Measurements from ENCODE around the gene CALHM2.

DNA sequence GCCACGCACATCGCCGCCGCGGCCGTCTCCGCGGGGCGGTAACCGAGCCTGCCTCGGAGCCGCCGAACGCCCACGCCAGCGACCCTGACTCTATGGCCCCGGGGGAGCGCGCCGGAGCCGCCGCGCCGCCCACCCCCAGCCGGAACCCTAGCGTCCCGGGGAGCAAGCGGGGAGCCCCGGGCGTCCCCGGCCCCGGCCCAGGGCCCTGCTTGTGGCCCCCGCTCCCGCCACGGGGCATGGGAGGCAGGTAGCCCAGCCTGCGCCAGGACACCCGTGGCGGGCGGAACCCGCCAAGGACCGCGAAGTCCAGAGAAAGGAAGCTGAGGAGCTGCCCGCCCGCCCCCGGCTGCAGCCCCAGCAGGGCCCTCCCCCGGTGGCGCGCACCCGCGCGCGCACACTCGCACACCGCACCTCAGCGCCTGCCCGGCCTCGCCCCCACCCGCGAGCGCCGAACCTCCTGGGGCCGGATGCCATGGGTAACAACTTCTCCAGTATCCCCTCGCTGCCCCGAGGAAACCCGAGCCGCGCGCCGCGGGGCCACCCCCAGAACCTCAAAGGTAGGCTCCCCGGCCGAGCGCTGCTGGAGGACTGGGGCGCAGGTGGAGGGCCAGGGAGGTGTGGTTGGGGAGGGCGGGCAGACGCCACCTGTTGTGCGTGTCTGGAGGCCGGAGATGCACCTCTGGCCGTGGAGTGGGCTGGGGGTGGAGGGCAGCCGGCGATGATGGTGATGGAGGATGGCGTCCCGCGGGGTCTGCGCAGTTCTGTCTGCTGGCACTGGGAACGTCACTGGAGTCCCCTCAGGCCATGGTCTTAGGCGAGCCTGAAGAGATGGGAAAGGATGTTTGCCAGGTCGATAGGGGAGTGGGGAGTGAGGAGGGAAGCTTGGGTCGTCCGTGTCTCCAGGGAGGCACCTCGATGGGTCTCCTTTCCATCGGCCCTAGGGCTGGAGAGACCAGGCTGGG lies 42.0 kb upstream of the CALHM2 start:
- TF ChIP-seq, protein P1, sequence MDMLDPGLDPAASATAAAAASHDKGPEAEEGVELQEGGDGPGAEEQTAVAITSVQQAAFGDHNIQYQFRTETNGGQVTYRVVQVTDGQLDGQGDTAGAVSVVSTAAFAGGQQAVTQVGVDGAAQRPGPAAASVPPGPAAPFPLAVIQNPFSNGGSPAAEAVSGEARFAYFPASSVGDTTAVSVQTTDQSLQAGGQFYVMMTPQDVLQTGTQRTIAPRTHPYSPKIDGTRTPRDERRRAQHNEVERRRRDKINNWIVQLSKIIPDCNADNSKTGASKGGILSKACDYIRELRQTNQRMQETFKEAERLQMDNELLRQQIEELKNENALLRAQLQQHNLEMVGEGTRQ (IDR thresholded peaks at IDR 0.05; ENCODE audit: borderline replicate concordance, low read depth, low read length) = no peak
- TF ChIP-seq, protein P2, sequence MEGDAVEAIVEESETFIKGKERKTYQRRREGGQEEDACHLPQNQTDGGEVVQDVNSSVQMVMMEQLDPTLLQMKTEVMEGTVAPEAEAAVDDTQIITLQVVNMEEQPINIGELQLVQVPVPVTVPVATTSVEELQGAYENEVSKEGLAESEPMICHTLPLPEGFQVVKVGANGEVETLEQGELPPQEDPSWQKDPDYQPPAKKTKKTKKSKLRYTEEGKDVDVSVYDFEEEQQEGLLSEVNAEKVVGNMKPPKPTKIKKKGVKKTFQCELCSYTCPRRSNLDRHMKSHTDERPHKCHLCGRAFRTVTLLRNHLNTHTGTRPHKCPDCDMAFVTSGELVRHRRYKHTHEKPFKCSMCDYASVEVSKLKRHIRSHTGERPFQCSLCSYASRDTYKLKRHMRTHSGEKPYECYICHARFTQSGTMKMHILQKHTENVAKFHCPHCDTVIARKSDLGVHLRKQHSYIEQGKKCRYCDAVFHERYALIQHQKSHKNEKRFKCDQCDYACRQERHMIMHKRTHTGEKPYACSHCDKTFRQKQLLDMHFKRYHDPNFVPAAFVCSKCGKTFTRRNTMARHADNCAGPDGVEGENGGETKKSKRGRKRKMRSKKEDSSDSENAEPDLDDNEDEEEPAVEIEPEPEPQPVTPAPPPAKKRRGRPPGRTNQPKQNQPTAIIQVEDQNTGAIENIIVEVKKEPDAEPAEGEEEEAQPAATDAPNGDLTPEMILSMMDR (IDR thresholded peaks at IDR 0.05) = no peak
- no peak for TF ChIP-seq CHD2 (IDR thresholded peaks at IDR 0.05; ENCODE audit: low read length, partially characterized antibody)
- TF ChIP-seq RAD21 (IDR thresholded peaks at IDR 0.05; ENCODE audit: low read length) = no peak
- TF ChIP-seq, protein P3, sequence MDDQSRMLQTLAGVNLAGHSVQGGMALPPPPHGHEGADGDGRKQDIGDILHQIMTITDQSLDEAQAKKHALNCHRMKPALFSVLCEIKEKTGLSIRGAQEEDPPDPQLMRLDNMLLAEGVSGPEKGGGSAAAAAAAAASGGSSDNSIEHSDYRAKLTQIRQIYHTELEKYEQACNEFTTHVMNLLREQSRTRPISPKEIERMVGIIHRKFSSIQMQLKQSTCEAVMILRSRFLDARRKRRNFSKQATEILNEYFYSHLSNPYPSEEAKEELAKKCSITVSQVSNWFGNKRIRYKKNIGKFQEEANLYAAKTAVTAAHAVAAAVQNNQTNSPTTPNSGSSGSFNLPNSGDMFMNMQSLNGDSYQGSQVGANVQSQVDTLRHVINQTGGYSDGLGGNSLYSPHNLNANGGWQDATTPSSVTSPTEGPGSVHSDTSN (IDR thresholded peaks at IDR 0.05) = no peak
- no peak for TF ChIP-seq SIN3A (IDR thresholded peaks at IDR 0.05; ENCODE audit: borderline replicate concordance, low read depth, low read length)
- TF ChIP-seq, protein P4, sequence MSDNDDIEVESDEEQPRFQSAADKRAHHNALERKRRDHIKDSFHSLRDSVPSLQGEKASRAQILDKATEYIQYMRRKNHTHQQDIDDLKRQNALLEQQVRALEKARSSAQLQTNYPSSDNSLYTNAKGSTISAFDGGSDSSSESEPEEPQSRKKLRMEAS (IDR thresholded peaks at IDR 0.05; ENCODE audit: low read depth) = no peak
- no peak for TF ChIP-seq YY1 (IDR thresholded peaks at IDR 0.05; ENCODE audit: low read depth)
- TF ChIP-seq TEAD4 (IDR thresholded peaks at IDR 0.05; ENCODE audit: borderline replicate concordance, insufficient read depth) = no peak
- TF ChIP-seq, protein P5, sequence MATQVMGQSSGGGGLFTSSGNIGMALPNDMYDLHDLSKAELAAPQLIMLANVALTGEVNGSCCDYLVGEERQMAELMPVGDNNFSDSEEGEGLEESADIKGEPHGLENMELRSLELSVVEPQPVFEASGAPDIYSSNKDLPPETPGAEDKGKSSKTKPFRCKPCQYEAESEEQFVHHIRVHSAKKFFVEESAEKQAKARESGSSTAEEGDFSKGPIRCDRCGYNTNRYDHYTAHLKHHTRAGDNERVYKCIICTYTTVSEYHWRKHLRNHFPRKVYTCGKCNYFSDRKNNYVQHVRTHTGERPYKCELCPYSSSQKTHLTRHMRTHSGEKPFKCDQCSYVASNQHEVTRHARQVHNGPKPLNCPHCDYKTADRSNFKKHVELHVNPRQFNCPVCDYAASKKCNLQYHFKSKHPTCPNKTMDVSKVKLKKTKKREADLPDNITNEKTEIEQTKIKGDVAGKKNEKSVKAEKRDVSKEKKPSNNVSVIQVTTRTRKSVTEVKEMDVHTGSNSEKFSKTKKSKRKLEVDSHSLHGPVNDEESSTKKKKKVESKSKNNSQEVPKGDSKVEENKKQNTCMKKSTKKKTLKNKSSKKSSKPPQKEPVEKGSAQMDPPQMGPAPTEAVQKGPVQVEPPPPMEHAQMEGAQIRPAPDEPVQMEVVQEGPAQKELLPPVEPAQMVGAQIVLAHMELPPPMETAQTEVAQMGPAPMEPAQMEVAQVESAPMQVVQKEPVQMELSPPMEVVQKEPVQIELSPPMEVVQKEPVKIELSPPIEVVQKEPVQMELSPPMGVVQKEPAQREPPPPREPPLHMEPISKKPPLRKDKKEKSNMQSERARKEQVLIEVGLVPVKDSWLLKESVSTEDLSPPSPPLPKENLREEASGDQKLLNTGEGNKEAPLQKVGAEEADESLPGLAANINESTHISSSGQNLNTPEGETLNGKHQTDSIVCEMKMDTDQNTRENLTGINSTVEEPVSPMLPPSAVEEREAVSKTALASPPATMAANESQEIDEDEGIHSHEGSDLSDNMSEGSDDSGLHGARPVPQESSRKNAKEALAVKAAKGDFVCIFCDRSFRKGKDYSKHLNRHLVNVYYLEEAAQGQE (IDR thresholded peaks at IDR 0.05; ENCODE audit: low read depth, low read length) = no peak
- TF ChIP-seq SMC3 (IDR thresholded peaks at IDR 0.05; ENCODE audit: low read depth, low read length) = no peak
